ENCODE data around the gene VDR. TPM values are rescaled to one million over a fixed set of nuclear protein-coding genes. Genes with fewer than 3 reads are reported as not detected.

The VDR gene
- total and polyA plus RNA-seq, 8 donors: 1.2 to 5.5 (median 2.0) TPM

- Histone ChIP-seq H3K4me3 (no peak overlapping the region), H3K4me1 (no peaks in the 10 kb centered on the region), H3K27ac (no peak overlapping the region), H3K36me3 (no peaks in the 10 kb centered on the region), H3K27me3 (no peaks in the 10 kb centered on the region), H3K9me3 (no peaks in the 10 kb centered on the region)
- FAIRE-seq (no peak), ATAC-seq (no peak), DNase-seq (no peak)
- intact Hi-C loops (cut with DNase I): no loop called here
- 82 to 85% methylated on average over 6 of the region's 6 CpGs for WGBS, 2 donors
- no peak for TF ChIP-seq CTCF (IDR thresholded peaks at IDR 0.05)
These were observed 40.8 kb downstream of the VDR start for GRCh38 chr12:47863985-47864384.

- H3K4me3 ChIP-seq: no peak overlapping the region
- intact Hi-C loops (cut with DNase I): no loop called here
- TF ChIP-seq CTCF (IDR thresholded peaks at IDR 0.05): no peak
- H3K27ac ChIP-seq: no peak overlapping the region
- no peaks in the 10 kb centered on the region for H3K27me3 ChIP-seq
- WGBS, 2 donors: 85% methylated on average over 7 of the region's 7 CpGs
- ATAC-seq (no peak), DNase-seq (no peak), FAIRE-seq (no peak)
- no peaks in the 10 kb centered on the region for H3K4me1 ChIP-seq
- H3K9me3 ChIP-seq: no peaks in the 10 kb centered on the region
- H3K36me3 ChIP-seq: no peaks in the 10 kb centered on the region
These were observed 41.3 kb downstream of the VDR start for GRCh38 chr12:47863467-47863866.

GRCh38 chr12:47862881-47863280 is 41.9 kb downstream of the VDR start:
- no peaks in the 10 kb centered on the region for H3K27me3 ChIP-seq
- intact Hi-C loops (cut with DNase I): no loop called here
- H3K36me3 ChIP-seq: no peaks in the 10 kb centered on the region
- 85 to 88% methylated on average over 7 of the region's 7 CpGs for WGBS, 2 donors
- TF ChIP-seq CTCF (IDR thresholded peaks at IDR 0.05): no peak
- FAIRE-seq: no peak
- no peaks in the 10 kb centered on the region for H3K9me3 ChIP-seq
- ATAC-seq: no peak
- DNase-seq: no peak
- no peak overlapping the region for H3K27ac ChIP-seq
- no peak overlapping the region for H3K4me3 ChIP-seq
- no peaks in the 10 kb centered on the region for H3K4me1 ChIP-seq

- Histone ChIP-seq H3K9me3 (no peaks in the 10 kb centered on the region), H3K4me3 (no peak overlapping the region), H3K27me3 (no peaks in the 10 kb centered on the region), H3K27ac (no peak overlapping the region), H3K36me3 (no peaks in the 10 kb centered on the region), H3K4me1 (no peaks in the 10 kb centered on the region)
- WGBS, 2 donors: 74 to 78% methylated on average over 5 of the region's 5 CpGs
- ATAC-seq (no peak), DNase-seq (no peak), FAIRE-seq (no peak)
- no peak for TF ChIP-seq CTCF (IDR thresholded peaks at IDR 0.05)
- intact Hi-C loops (cut with DNase I): no loop called here
These were observed 42.5 kb downstream of the VDR start for GRCh38 chr12:47862167-47862750.

GRCh38 chr12:47860873-47861272 is 43.9 kb downstream of the VDR start:
- 60 to 68% methylated on average over 2 of the region's 2 CpGs for WGBS, 2 donors
- Histone ChIP-seq H3K27ac (no peak overlapping the region), H3K36me3 (no peaks in the 10 kb centered on the region), H3K4me1 (no peaks in the 10 kb centered on the region), H3K9me3 (no peaks in the 10 kb centered on the region), H3K27me3 (no peaks in the 10 kb centered on the region), H3K4me3 (no peak overlapping the region)
- no peak for TF ChIP-seq CTCF (IDR thresholded peaks at IDR 0.05)
- DNase-seq: no peak
- FAIRE-seq: no peak
- intact Hi-C loops (cut with DNase I): no loop called here
- no peak for ATAC-seq

Measured in pancreas (tissue), 10 donors.